H1 (cell line): ENCODE results near the gene RAB3GAP2. TPM values are rescaled to one million over a fixed set of nuclear protein-coding genes. Genes with fewer than 3 reads are reported as not detected.
A peak's percentile ranks its signal among the peaks of the same experiment; 100 is the strongest.

Experiments
- CTCF ChIA-PET: fragments of 300-600 bp; sonication (Branson Sonifier 250); formaldehyde crosslinking; loops from one replicate; lab custom pipeline; 2021; ENCODE audit not compliant: partially characterized antibody; lab: Charles Lee
- POLR2A ChIA-PET: fragments of 300-600 bp; sonication (Branson Sonifier 250); formaldehyde crosslinking; loops from one replicate; lab custom pipeline; 2021; ENCODE audit warnings: inconsistent platforms; ENCODE audit not compliant: partially characterized antibody; lab: Charles Lee
- DNase-seq, 2 experiments: peaks; one replicate each; pipeline versions ENCODE4 v3.0.0 to v3.0.0-alpha.2; 2010 to 2022; ENCODE audit warnings: low spot score in 2 of 2, low read depth in 1 of 2, mixed read lengths in 1 of 2
- FAIRE-seq: peaks from 2 replicates; lab custom pipeline; 2011; peaks lifted over from hg19 to GRCh38; lab: Jason Lieb, UNC
- H2AFZ ChIP-seq: 2 replicates; pipeline ENCODE4 v1.8.1; 2012; ENCODE audit warnings: low read length, inconsistent platforms
- H2AK5ac ChIP-seq: 2 replicates; pipeline ENCODE4 v1.6.1; 2013; ENCODE audit warnings: low read depth, low read length
- H2BK120ac ChIP-seq: replicated peaks from 2 replicates; pipeline ENCODE3; 2013; ENCODE audit warnings: low read depth, low read length, inconsistent platforms
- H2BK12ac ChIP-seq: 2 replicates; pipeline ENCODE4 v1.6.1; 2013; ENCODE audit warnings: low read depth, low read length
- H2BK15ac ChIP-seq: 2 replicates; pipeline ENCODE4 v1.6.1; 2013; ENCODE audit warnings: low read length
- H2BK20ac ChIP-seq: 2 replicates; pipeline ENCODE4 v1.6.1; 2013; ENCODE audit warnings: low read length
- H2BK5ac ChIP-seq: 2 replicates; pipeline ENCODE4 v1.6.1; 2013; ENCODE audit warnings: low read depth, low read length
- H3K14ac ChIP-seq: 2 replicates; pipeline ENCODE4 v1.6.1; 2013; ENCODE audit warnings: inconsistent platforms; ENCODE audit not compliant: insufficient read length
- H3K18ac ChIP-seq: 2 replicates; pipeline ENCODE4 v1.6.1; 2013; ENCODE audit warnings: low read length; ENCODE audit errors: extremely low read depth
- H3K23ac ChIP-seq: 2 replicates; pipeline ENCODE4 v1.6.1; 2013; ENCODE audit warnings: inconsistent platforms; ENCODE audit not compliant: insufficient read length
- H3K23me2 ChIP-seq: 2 replicates; pipeline ENCODE4 v1.6.1; 2013; ENCODE audit warnings: low read depth, low read length
- H3K27ac ChIP-seq: 2 replicates; pipeline ENCODE4 v1.6.1; 2011; ENCODE audit warnings: low read depth, low read length, inconsistent platforms
- H3K27me3 ChIP-seq, 4 experiments: replicated peaks in 1 of 4; 1 replicate in 1 of 4; 2 replicates in 3 of 4; pipeline versions ENCODE4 v1.6.1 to v1.8.1; 2011 to 2013; ENCODE audit warnings: low read length in 3 of 4, mild to moderate bottlenecking in 3 of 4, inconsistent platforms in 2 of 4, mixed read lengths in 2 of 4, moderate library complexity in 1 of 4; ENCODE audit not compliant: control insufficient read depth in 3 of 4, insufficient read depth in 3 of 4; ENCODE audit errors: extremely low read depth in 1 of 4
- H3K36me3 ChIP-seq, 4 experiments: 2 replicates each; pipeline versions ENCODE4 v1.6.1 to v1.8.1; 2011 to 2013; ENCODE audit warnings: mild to moderate bottlenecking in 4 of 4, low read length in 3 of 4, moderate library complexity in 2 of 4, control low read depth in 1 of 4, inconsistent platforms in 1 of 4; ENCODE audit not compliant: insufficient read depth in 4 of 4, control insufficient read depth in 2 of 4
- H3K4ac ChIP-seq: replicated peaks from 2 replicates; pipeline ENCODE3; 2013; ENCODE audit warnings: low read length, low read depth, mixed read lengths, inconsistent platforms; ENCODE audit not compliant: insufficient read length
- H3K4me1 ChIP-seq, 4 experiments: replicated peaks in 1 of 4; 1 replicate in 1 of 4; 2 replicates in 3 of 4; pipeline versions ENCODE4 v1.6.1 to v1.8.1; 2011 to 2013; ENCODE audit warnings: low read length in 3 of 4, inconsistent platforms in 2 of 4, mixed read lengths in 1 of 4; ENCODE audit not compliant: insufficient read depth in 4 of 4, control insufficient read depth in 3 of 4
- H3K4me2 ChIP-seq, 2 experiments: 2 replicates each; pipeline versions ENCODE4 v1.6.1 to v1.8.1; 2011 to 2013; ENCODE audit warnings: low read depth in 2 of 2, low read length in 2 of 2, control low read depth in 1 of 2, inconsistent platforms in 1 of 2, mild to moderate bottlenecking in 1 of 2; ENCODE audit not compliant: insufficient read depth in 1 of 2
- H3K4me3 ChIP-seq, 4 experiments: fragments of 200-600, 300-600 bp in 1 of 4; sonication (generic), shearing (Covaris generic), sonication (Bioruptor Twin) in 1 of 4; 2 replicates each; pipeline versions ENCODE4 v1.5.1 to v1.8.1; 2011 to 2016; ENCODE audit warnings: low read length in 4 of 4, low read depth in 3 of 4, control low read depth in 2 of 4, inconsistent platforms in 2 of 4, mild to moderate bottlenecking in 2 of 4, mixed read lengths in 1 of 4, moderate library complexity in 1 of 4; ENCODE audit not compliant: insufficient read depth in 2 of 4; ENCODE audit errors: extremely low read depth in 1 of 4
- H3K56ac ChIP-seq: replicated peaks from 2 replicates; pipeline ENCODE3; 2013; ENCODE audit warnings: low read depth, mild to moderate bottlenecking, mixed read lengths, low read length, inconsistent platforms; ENCODE audit not compliant: insufficient read length
- H3K79me1 ChIP-seq: 2 replicates; pipeline ENCODE4 v1.6.1; 2013; ENCODE audit warnings: low read depth, low read length, control low read depth
- H3K79me2 ChIP-seq, 2 experiments: 2 replicates each; pipeline versions ENCODE4 v1.6.1 to v1.8.1; 2012 to 2013; ENCODE audit warnings: low read length in 2 of 2, mild to moderate bottlenecking in 2 of 2, inconsistent platforms in 1 of 2; ENCODE audit not compliant: insufficient read depth in 2 of 2, control insufficient read depth in 1 of 2
- H3K9ac ChIP-seq, 4 experiments: replicated peaks in 1 of 4; 1 replicate in 1 of 4; 2 replicates in 3 of 4; pipeline versions ENCODE4 v1.6.1 to v1.8.1; 2011 to 2013; ENCODE audit warnings: low read depth in 3 of 4, low read length in 3 of 4, control low read depth in 2 of 4, mild to moderate bottlenecking in 2 of 4, moderate library complexity in 2 of 4, inconsistent platforms in 1 of 4; ENCODE audit errors: extremely low read depth in 1 of 4
- H3K9me3 ChIP-seq, 2 experiments: 2 replicates each; pipeline versions ENCODE4 v1.6.1 to v1.8.1; 2012 to 2013; ENCODE audit warnings: mild to moderate bottlenecking in 2 of 2, moderate library complexity in 2 of 2, control low read depth in 1 of 2, inconsistent platforms in 1 of 2, low read depth in 1 of 2, low read length in 1 of 2, mixed read lengths in 1 of 2; ENCODE audit not compliant: insufficient read depth in 2 of 2
- H4K20me1 ChIP-seq, 2 experiments: replicated peaks in 1 of 2; 2 replicates each; pipeline versions ENCODE3 to v1.8.1; 2011 to 2013; ENCODE audit warnings: inconsistent platforms in 2 of 2, low read length in 2 of 2, mild to moderate bottlenecking in 1 of 2; ENCODE audit not compliant: insufficient read depth in 2 of 2, control insufficient read depth in 1 of 2
- H4K5ac ChIP-seq: 2 replicates; pipeline ENCODE4 v1.6.1; 2013; ENCODE audit warnings: low read length, low read depth, mixed read lengths, inconsistent platforms; ENCODE audit not compliant: insufficient read length
- H4K8ac ChIP-seq: 2 replicates; pipeline ENCODE4 v1.8.0; 2013; ENCODE audit warnings: mild to moderate bottlenecking, moderate library complexity, low read length, inconsistent platforms; ENCODE audit not compliant: insufficient read depth; ENCODE audit errors: extremely low read depth
- H4K91ac ChIP-seq: replicated peaks from 2 replicates; pipeline ENCODE3; 2013; ENCODE audit warnings: low read length, mixed read lengths, inconsistent platforms; ENCODE audit not compliant: insufficient read length
- CTCF ChIP-seq, 3 experiments: IDR thresholded peaks; 1 replicate in 2 of 3; 2 replicates in 1 of 3; pipeline versions ENCODE4 v1.5.1 to v1.6.1; 2011; ENCODE audit warnings: low read length in 3 of 3, mild to moderate bottlenecking in 3 of 3, inconsistent platforms in 2 of 3, low read depth in 1 of 3, moderate library complexity in 1 of 3; ENCODE audit not compliant: insufficient read depth in 1 of 3; ENCODE audit errors: control extremely low read depth in 1 of 3
- POLR2AphosphoS5 ChIP-seq: IDR thresholded peaks from 2 replicates; pipeline ENCODE4 v1.6.1; 2011; ENCODE audit warnings: low read depth, low read length
- POU5F1 ChIP-seq: IDR thresholded peaks from 2 replicates; pipeline ENCODE4 v1.6.1; 2011; ENCODE audit warnings: low read depth, mild to moderate bottlenecking, low read length, moderate library complexity
- RAD21 ChIP-seq, 2 experiments: IDR thresholded peaks in 1 of 2; conservative IDR thresholded peaks in 1 of 2; 2 replicates each; pipeline ENCODE4 v1.6.1; 2011; ENCODE audit warnings: low read depth in 2 of 2, low read length in 2 of 2, improper control_type of control experiment in 1 of 2, inconsistent platforms in 1 of 2, mild to moderate bottlenecking in 1 of 2, moderate library complexity in 1 of 2
- SAP30 ChIP-seq: fragments of 300-600 bp; sonication (generic); IDR thresholded peaks from 2 replicates; pipeline ENCODE4 v1.7.1; 2012; ENCODE audit warnings: low read length, moderate library complexity, mild to moderate bottlenecking, inconsistent platforms; ENCODE audit not compliant: insufficient read depth, insufficient replicate concordance
- ZNF274 ChIP-seq: IDR thresholded peaks from 2 replicates; pipeline ENCODE4 v1.7.0; 2012; ENCODE audit warnings: low read length, borderline replicate concordance; ENCODE audit errors: extremely low read depth
- WGBS, 2 experiments: shearing (Covaris generic) in 1 of 2; methylation state at CpG; one replicate each; pipeline versions ENCODE4 v1.1.6 to v1.1.7; 2013 to 2015; ENCODE audit warnings: low lambda C conversion rate in 2 of 2, mixed read lengths in 2 of 2, inconsistent platforms in 1 of 2, low coverage in 1 of 2, missing lambda C conversion rate in 1 of 2; ENCODE audit not compliant: insufficient replicate concordance in 2 of 2, insufficient coverage in 1 of 2, insufficient read length in 1 of 2; ENCODE audit errors: extremely low coverage in 1 of 2, missing lambda C conversion rate in 1 of 2; 5-methylcytosine and 5-hydroxymethylcytosine counted together
- polyA plus RNA-seq, 7 experiments: library from polyadenylated mRNA; depleted of rRNA in 3 of 7; stranded (reverse) in 5 of 7; unstranded in 2 of 7; fragments of >200 nt in 5 of 7; fragments of 200-250 nt in 2 of 7; gene quantifications; 1 replicate in 5 of 7; 2 replicates in 1 of 7; 4 replicates in 1 of 7; pipeline versions ENCODE4 v1.2.1 to v1.2.3, GENCODE V29; 2011 to 2013; ENCODE audit warnings: missing spikeins in 2 of 7, mixed read lengths in 2 of 7
- total RNA-seq: library from RNA; stranded (reverse); fragmentation: NEBNext Ultra II Directional; extraction: Animal tissue kit (Norgen Biotek cat#: 25700); gene quantifications from 2 replicates; pipeline ENCODE4 v1.2.1, GENCODE V29; 2021

Gene RAB3GAP2
- total and polyA plus RNA-seq, 2 of the 8 experiments (the other 6 are each of a cell fraction or from before 2014, with no cell fraction given): 19.7 to 52.7 TPM

GRCh38 chr1:220217383-220217988 lies 54.8 kb downstream of the RAB3GAP2 start:
- no peak overlapping the region for H2AK5ac ChIP-seq
- CTCF ChIA-PET: interaction anchor here (0.6 to 7.0 kb wide), 20 partner anchors 9 to 584 kb away, joined by 3 to 83 read pairs (median 6); partner anchors contain the start of gene RAB3GAP2
- H2BK12ac ChIP-seq: no peak overlapping the region
- H2BK20ac ChIP-seq: no peak overlapping the region
- H3K27me3 ChIP-seq: no peaks in the 10 kb centered on the region
- no peak overlapping the region for H3K23ac ChIP-seq
- H3K4me1 ChIP-seq: no peaks in the 10 kb centered on the region; a peak in 1 of 7 replicates
- H4K20me1 ChIP-seq: no peaks in the 10 kb centered on the region
- H3K9ac ChIP-seq: no peak overlapping the region
- H3K36me3 ChIP-seq: no peaks in the 10 kb centered on the region
- no peak overlapping the region for H3K4me2 ChIP-seq
- H3K56ac ChIP-seq: no peak overlapping the region
- POLR2A ChIA-PET: no interaction called here
- no peak overlapping the region for H4K91ac ChIP-seq
- H3K18ac ChIP-seq: no peak overlapping the region
- H2BK15ac ChIP-seq: no peak overlapping the region
- no peak overlapping the region for H4K5ac ChIP-seq
- H3K14ac ChIP-seq: no peak overlapping the region
- TF ChIP-seq POU5F1: no peak
- TF ChIP-seq ZNF274: no peak
- peak in 2 of 3 experiments; percentile 44; a peak in 2 of 4 replicates for TF ChIP-seq CTCF (IDR thresholded peaks at IDR 0.05; ENCODE audit: control extremely low read depth in 1 of 3, insufficient read depth in 1 of 3, low read depth in 1 of 3, low read length in 3 of 3)
- TF ChIP-seq RAD21 (IDR thresholded peaks at IDR 0.05 in 1 of 2, conservative IDR thresholded peaks at IDR 0.05 in 1 of 2; ENCODE audit: low read depth in 2 of 2, low read length in 2 of 2): peak in 1 of 2 experiments; percentile 21; a peak in 2 of 4 replicates
- TF ChIP-seq SAP30: no peak
- no peak for TF ChIP-seq POLR2AphosphoS5
- H3K27ac ChIP-seq: no peak overlapping the region
- no peak for FAIRE-seq
- no peak overlapping the region for H4K8ac ChIP-seq
- peaks cover 0 to 51% of the 10 kb centered on the region in 2 experiments; a peak in 2 of 4 replicates for H3K79me2 ChIP-seq
- WGBS, 2 experiments: 43% methylated on average over 2 of the region's 2 CpGs; no CpG with 5 or more reads in 1 of the 2 experiments
- DNase-seq: no peak
- no peak overlapping the region for H3K4ac ChIP-seq
- no peak overlapping the region for H2BK120ac ChIP-seq
- no peak overlapping the region for H2BK5ac ChIP-seq
- no peaks in the 10 kb centered on the region for H3K23me2 ChIP-seq
- no peak overlapping the region for H3K4me3 ChIP-seq
- no peaks in the 10 kb centered on the region for H3K79me1 ChIP-seq
- no peaks in the 10 kb centered on the region for H3K9me3 ChIP-seq
- H2AFZ ChIP-seq: no peak overlapping the region
